ENCODE results near the gene VSTM2L. TPM values are rescaled to one million over a fixed set of nuclear protein-coding genes. Genes with fewer than 3 reads are reported as not detected.

VSTM2L gene
- total and polyA plus RNA-seq, 9 of the 15 experiments (the other 6 are each of a cell fraction or from before 2014, with no cell fraction given) = not detected

- TF ChIP-seq, protein P1, sequence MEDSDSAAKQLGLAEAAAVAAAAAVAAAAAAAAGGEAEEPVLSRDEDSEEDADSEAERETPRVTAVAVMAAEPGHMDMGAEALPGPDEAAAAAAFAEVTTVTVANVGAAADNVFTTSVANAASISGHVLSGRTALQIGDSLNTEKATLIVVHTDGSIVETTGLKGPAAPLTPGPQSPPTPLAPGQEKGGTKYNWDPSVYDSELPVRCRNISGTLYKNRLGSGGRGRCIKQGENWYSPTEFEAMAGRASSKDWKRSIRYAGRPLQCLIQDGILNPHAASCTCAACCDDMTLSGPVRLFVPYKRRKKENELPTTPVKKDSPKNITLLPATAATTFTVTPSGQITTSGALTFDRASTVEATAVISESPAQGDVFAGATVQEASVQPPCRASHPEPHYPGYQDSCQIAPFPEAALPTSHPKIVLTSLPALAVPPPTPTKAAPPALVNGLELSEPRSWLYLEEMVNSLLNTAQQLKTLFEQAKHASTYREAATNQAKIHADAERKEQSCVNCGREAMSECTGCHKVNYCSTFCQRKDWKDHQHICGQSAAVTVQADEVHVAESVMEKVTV (CRISPR knock-in tag; IDR thresholded peaks at IDR 0.05) = 0 out of 2 replicates have a peak, but pooled peaks have one; percentile 14
- TF ChIP-seq ERF (CRISPR knock-in tag; IDR thresholded peaks at IDR 0.05) (no peak), RHOXF2B (CRISPR knock-in tag; conservative IDR thresholded peaks at IDR 0.05) (no peak), MYNN (IDR thresholded peaks at IDR 0.05) (peak; percentile 34; the same call in 1 of the 2 replicates), MYNN (CRISPR knock-in tag; IDR thresholded peaks at IDR 0.05) (no peak), LEF1 (IDR thresholded peaks at IDR 0.05) (no peak), GTF2B (IDR thresholded peaks at IDR 0.05; ENCODE audit: extremely low read depth, insufficient read length) (no peak), NFATC3 (IDR thresholded peaks at IDR 0.05) (no peak), STAG1 (CRISPR knock-in tag; IDR thresholded peaks at IDR 0.05; ENCODE audit: borderline replicate concordance) (peak; percentile 84; the same call in 1 of the 2 replicates), RFX1 (IDR thresholded peaks at IDR 0.05) (no peak), NRF1 (conservative IDR thresholded peaks at IDR 0.05 in 1 of 2, IDR thresholded peaks at IDR 0.05 in 1 of 2) (peak; percentile 37 to 38), ZNF384 (IDR thresholded peaks at IDR 0.05; ENCODE audit: low read depth, low read length) (0 out of 2 replicates have a peak, but pooled peaks have one; percentile 32), RAD21 (CRISPR knock-in tag; conservative IDR thresholded peaks at IDR 0.05 in 1 of 2, IDR thresholded peaks at IDR 0.05 in 1 of 2) (peak; percentile 20 to 75; a peak in 3 of 4 replicates), BHLHE40 (IDR thresholded peaks at IDR 0.05; ENCODE audit: low read length) (no peak), ETV6 (IDR thresholded peaks at IDR 0.05; ENCODE audit: borderline replicate concordance in 1 of 2, low read depth in 2 of 2, low read length in 1 of 2) (no peak), ETV6 (CRISPR knock-in tag; IDR thresholded peaks at IDR 0.05; ENCODE audit: borderline replicate concordance) (no peak), POU5F1 (IDR thresholded peaks at IDR 0.05; ENCODE audit: borderline replicate concordance, low read depth, low read length, partially characterized antibody) (no peak), ARID4B (CRISPR knock-in tag; IDR thresholded peaks at IDR 0.05) (peak; percentile 53)
- TF ChIP-seq, protein P2, sequence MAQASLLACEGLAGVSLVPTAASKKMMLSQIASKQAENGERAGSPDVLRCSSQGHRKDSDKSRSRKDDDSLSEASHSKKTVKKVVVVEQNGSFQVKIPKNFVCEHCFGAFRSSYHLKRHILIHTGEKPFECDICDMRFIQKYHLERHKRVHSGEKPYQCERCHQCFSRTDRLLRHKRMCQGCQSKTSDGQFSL (CRISPR knock-in tag; IDR thresholded peaks at IDR 0.05) = peak; percentile 80; the same call in 1 of the 2 replicates
- TF ChIP-seq, protein P2 (tag; IDR thresholded peaks at IDR 0.05) = peak in 1 of 2 experiments; percentile 94; a peak in 2 of 4 replicates
Observed at GRCh38 chr20:37901654-37902503, 1.0 kb upstream of the VSTM2L start (continued).

Measured in K562 (cell line).